Ovary (tissue), 9 donors: Measurements from ENCODE around the gene ACO2. TPM values are rescaled to one million over a fixed set of nuclear protein-coding genes. Genes with fewer than 3 reads are reported as not detected.

Experiments
- DNase-seq, 5 donors: peaks; one replicate each; pipeline ENCODE4 v3.0.0-alpha.2; 2019 to 2020
- H3K27ac ChIP-seq, 2 donors: fragments of 200-600 bp; one replicate each; pipeline versions ENCODE4 v1.5.1 to v1.8.0; 2019 to 2022
- H3K27me3 ChIP-seq: fragments of 200-600 bp; one replicate; pipeline ENCODE4 v1.8.0; 2022
- H3K36me3 ChIP-seq: fragments of 200-600 bp; sonication (generic); one replicate; pipeline ENCODE4 v1.5.1; 2019
- H3K4me1 ChIP-seq: one replicate; pipeline ENCODE4 v1.8.1; 2013; ENCODE audit warnings: mild to moderate bottlenecking, moderate library complexity; ENCODE audit not compliant: insufficient read depth
- H3K4me3 ChIP-seq: fragments of 200-600 bp; sonication (generic); one replicate; pipeline ENCODE4 v1.5.1; 2017
- H3K9me3 ChIP-seq, 2 donors: fragments of 200-600 bp in 1 of 2; sonication (generic) in 1 of 2; one replicate each; pipeline versions ENCODE4 v1.5.1 to v1.8.1; 2013 to 2019; ENCODE audit warnings: mild to moderate bottlenecking in 1 of 2, moderate library complexity in 1 of 2
- EP300 ChIP-seq: sonication (generic); formaldehyde crosslinking; IDR thresholded peaks from one replicate; pipeline ENCODE4 v1.6.1; 2017; ENCODE audit warnings: antibody characterized with exemption
- POLR2A ChIP-seq: fragments of 450-650 bp; IDR thresholded peaks from one replicate; pipeline ENCODE4 v1.6.1; 2017; ENCODE audit warnings: antibody characterized with exemption, mild to moderate bottlenecking, moderate library complexity
- WGBS, 3 donors: extraction: QIAGEN DNeasy Blood & Tissue Kit in 1 of 3; methylation state at CpG; one replicate each; pipeline versions ENCODE4 v1.1.5 to v1.1.7; 2013 to 2017; 5-methylcytosine and 5-hydroxymethylcytosine counted together
- intact Hi-C, 4 donors: fragments of 100-400 bp; cut with DNase I; formaldehyde crosslinking; loops; one replicate each; pipeline versions ENCODE4 v1.11.0 to v1.15.1; 2022 to 2023
- polyA plus RNA-seq, 2 donors: library from polyadenylated mRNA; stranded (reverse); fragments of 200-250 nt in 1 of 2; fragments of 350-450 nt in 1 of 2; fragmentation: Illumina TruSeq in 1 of 2; extraction: RNeasy Lipid Tissue Mini Kit (QIAGEN cat#74804) in 1 of 2; gene quantifications; one replicate each; pipeline ENCODE4 v1.2.3, GENCODE V29; 2013 to 2014
- total RNA-seq, 7 donors: library from RNA; depleted of rRNA in 2 of 7; stranded (reverse); fragments of >200 nt in 2 of 7; fragmentation: NEBNext Ultra II Directional in 3 of 7; extraction: Animal tissue kit (Norgen Biotek cat#: 25700) in 3 of 7; gene quantifications; one replicate each; pipeline versions ENCODE4 v1.1.0 to v1.2.4, GENCODE V29; 2016 to 2023
- TF ChIP-seq, protein P1 (sequence below), 3 donors: fragments of 450-650 bp in 2 of 3; fragments of 200-600 bp in 1 of 3; IDR thresholded peaks; one replicate each; pipeline versions ENCODE4 v1.5.1 to v1.8.0; 2016 to 2022; ENCODE audit warnings: antibody characterized with exemption in 3 of 3, mild to moderate bottlenecking in 1 of 3
- donor health status: DM: no; HTN: no; CAD: no; lungs with moderate emphysema.
- donor health status: DM: no; HTN: no; CAD: no.
- donor health status: Bipolar disorder and iron deficiency.
- donor health status: DM: yes; HTN: yes; CAD: no.
- donor health status: DM: no; HTN: no; CAD: no.
- donor health status: DM: yes; HTN: yes; CAD: no.

The ACO2 gene
- total and polyA plus RNA-seq, 9 donors: 20.6 to 99.1 (median 50.7) TPM

DNA sequence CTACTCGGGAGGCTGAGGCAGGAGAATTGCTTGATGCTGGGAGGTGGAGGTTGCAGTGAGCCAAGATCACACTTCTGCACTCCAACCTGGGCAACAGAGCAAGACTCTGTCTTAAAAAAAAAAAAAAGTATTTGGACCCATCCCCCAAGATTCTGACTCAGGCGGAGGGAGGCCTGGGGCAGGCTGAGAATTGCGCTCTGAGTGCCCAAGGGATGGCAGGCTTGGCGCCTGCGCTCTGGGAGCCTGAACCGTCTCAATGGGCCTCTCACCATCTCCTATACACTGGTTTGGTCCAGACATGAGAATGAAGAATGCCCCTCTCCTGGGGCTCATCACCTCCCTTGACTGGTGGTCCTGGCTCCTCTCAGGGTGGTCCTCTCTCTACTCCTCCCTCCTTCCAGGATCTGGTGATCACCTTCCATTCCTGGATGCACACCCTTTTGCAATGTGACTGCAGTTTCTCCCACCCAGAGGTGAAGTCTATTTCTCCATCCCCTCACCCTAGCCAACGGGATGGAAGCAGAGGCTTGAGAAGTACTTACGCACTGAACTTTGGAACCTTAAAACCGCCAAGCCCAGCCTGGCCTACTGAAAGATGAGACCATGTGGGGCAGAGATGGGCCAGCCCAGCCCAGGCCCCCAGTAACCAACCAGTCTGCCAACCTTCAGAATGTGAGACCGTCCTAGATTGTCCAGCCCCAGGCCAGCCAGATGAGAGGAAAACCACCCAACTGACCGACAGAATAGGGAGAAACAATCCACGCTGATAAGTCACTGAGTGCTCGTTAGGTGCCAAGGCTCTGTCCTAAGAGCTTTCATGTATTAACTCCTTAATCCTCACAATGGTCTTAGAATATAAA, 70.5 kb downstream of the ACO2 start:
- intact Hi-C loops: loop anchor here in 3 of 4 donors (5.0 to 10.0 kb wide), 2 partner anchors 55 to 58 kb away; no protein-coding TSS in a partner anchor
- WGBS, 3 donors: 63 to 68% (median 63%) methylated on average over 13 of the region's 13 CpGs
- H3K9me3 ChIP-seq: no peaks in the 10 kb centered on the region
- TF ChIP-seq, protein P1, sequence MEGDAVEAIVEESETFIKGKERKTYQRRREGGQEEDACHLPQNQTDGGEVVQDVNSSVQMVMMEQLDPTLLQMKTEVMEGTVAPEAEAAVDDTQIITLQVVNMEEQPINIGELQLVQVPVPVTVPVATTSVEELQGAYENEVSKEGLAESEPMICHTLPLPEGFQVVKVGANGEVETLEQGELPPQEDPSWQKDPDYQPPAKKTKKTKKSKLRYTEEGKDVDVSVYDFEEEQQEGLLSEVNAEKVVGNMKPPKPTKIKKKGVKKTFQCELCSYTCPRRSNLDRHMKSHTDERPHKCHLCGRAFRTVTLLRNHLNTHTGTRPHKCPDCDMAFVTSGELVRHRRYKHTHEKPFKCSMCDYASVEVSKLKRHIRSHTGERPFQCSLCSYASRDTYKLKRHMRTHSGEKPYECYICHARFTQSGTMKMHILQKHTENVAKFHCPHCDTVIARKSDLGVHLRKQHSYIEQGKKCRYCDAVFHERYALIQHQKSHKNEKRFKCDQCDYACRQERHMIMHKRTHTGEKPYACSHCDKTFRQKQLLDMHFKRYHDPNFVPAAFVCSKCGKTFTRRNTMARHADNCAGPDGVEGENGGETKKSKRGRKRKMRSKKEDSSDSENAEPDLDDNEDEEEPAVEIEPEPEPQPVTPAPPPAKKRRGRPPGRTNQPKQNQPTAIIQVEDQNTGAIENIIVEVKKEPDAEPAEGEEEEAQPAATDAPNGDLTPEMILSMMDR (IDR thresholded peaks at IDR 0.05): no peak
- peak overlapping the region in 1 of 2 donors; percentile 26 for H3K27ac ChIP-seq
- H3K27me3 ChIP-seq: no peaks in the 10 kb centered on the region
- no peak overlapping the region for H3K4me3 ChIP-seq
- H3K36me3 ChIP-seq: no peaks in the 10 kb centered on the region
- no peak for DNase-seq
- peaks cover 5% of the 10 kb centered on the region for H3K4me1 ChIP-seq

DNA sequence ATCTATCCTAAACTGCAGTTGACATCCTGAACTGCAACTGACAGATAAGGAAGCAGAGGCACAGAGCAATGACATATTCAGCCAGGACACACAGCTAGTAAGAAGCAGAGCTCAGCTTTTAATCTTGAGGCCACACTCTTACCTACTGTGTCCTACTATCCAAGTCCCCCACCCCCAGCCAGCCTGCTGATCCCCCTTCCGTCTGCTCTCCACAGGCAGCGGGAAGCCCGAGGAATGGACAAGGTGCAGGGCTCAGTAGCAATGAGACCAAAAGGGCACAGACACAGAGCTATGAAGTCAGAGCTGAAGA, 71.0 kb downstream of the ACO2 start:
- H3K4me1 ChIP-seq: peaks cover 5% of the 10 kb centered on the region
- H3K4me3 ChIP-seq: no peak overlapping the region
- no peak for DNase-seq
- peak overlapping the region in 1 of 2 donors; percentile 26 for H3K27ac ChIP-seq
- intact Hi-C loops: loop anchor here in 3 of 4 donors (5.0 to 10.0 kb wide), 2 partner anchors 55 to 57 kb away; no protein-coding TSS in a partner anchor
- no peaks in the 10 kb centered on the region for H3K9me3 ChIP-seq
- TF ChIP-seq, protein P1 (IDR thresholded peaks at IDR 0.05): no peak
- no peak for TF ChIP-seq POLR2A
- TF ChIP-seq EP300: no peak
- no peaks in the 10 kb centered on the region for H3K36me3 ChIP-seq
- H3K27me3 ChIP-seq: no peaks in the 10 kb centered on the region
- WGBS, 3 donors: 69 to 81% (median 72%) methylated on average over 3 of the region's 3 CpGs

DNA sequence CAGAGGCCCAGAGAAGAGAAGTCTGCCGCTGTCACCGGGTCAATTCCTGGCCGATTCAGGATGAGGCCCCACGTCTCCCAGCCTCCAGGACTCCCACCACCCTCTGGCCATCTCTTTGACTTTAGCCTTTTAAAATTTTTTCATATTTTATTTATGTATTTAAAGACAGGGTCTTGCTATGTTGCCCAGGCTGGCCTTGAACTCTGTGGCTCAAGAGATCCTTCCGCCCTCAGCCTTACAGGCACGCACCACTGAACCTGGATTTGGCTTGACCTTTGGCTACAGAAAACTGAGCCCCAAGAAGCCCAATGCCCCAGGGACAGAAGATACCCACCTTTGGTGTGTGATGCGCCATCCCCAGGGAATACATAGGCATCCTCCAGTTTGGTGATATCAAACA, 71.4 kb downstream of the ACO2 start:
- no peak for DNase-seq
- 74 to 85% (median 80%) methylated on average over 7 of the region's 7 CpGs for WGBS, 3 donors
- H3K27me3 ChIP-seq: no peaks in the 10 kb centered on the region
- intact Hi-C loops: loop anchor here in 3 of 4 donors (5.0 to 10.0 kb wide), 2 partner anchors 54 to 57 kb away; no protein-coding TSS in a partner anchor
- TF ChIP-seq POLR2A (no peak), EP300 (no peak)
- TF ChIP-seq, protein P1 (IDR thresholded peaks at IDR 0.05): no peak
- H3K4me3 ChIP-seq: no peak overlapping the region
- no peaks in the 10 kb centered on the region for H3K36me3 ChIP-seq
- H3K27ac ChIP-seq: peak overlapping the region in 1 of 2 donors; percentile 26
- no peaks in the 10 kb centered on the region for H3K9me3 ChIP-seq
- H3K4me1 ChIP-seq: peaks cover 5% of the 10 kb centered on the region

DNA sequence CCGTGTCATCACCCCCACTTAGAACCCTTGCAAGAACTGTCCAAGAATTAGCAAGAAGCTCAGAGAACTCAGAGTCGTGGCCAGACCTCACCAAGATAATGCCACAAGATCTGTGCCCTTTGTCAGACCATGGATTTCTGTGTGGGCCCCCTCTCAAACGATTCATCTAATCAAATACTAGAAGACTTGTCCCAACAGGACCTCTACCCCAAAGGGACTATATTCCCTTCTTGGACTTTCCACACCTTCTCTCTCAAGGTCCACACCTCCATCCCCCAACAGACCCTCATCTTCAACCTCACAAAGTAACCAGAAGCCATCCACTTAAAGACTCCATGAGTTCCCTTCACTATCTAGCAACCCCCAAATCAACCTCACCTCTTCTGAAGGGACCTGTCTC, 72.6 kb downstream of the ACO2 start:
- peaks cover 5% of the 10 kb centered on the region for H3K4me1 ChIP-seq
- H3K27me3 ChIP-seq: no peaks in the 10 kb centered on the region
- no peaks in the 10 kb centered on the region for H3K9me3 ChIP-seq
- H3K4me3 ChIP-seq: no peak overlapping the region
- H3K36me3 ChIP-seq: no peaks in the 10 kb centered on the region
- H3K27ac ChIP-seq: peak overlapping the region in 1 of 2 donors; percentile 6
- intact Hi-C loops: loop anchor here in 3 of 4 donors (5.0 to 10.0 kb wide), 2 partner anchors 53 to 56 kb away; no protein-coding TSS in a partner anchor
- 36 to 58% (median 45%) methylated on average over 3 of the region's 3 CpGs for WGBS, 3 donors
- TF ChIP-seq, protein P1 (IDR thresholded peaks at IDR 0.05): no peak
- TF ChIP-seq POLR2A (no peak), EP300 (no peak)
- DNase-seq: no peak
